ENCODE data around the gene ARHGAP8.

The ARHGAP8 gene

DNA sequence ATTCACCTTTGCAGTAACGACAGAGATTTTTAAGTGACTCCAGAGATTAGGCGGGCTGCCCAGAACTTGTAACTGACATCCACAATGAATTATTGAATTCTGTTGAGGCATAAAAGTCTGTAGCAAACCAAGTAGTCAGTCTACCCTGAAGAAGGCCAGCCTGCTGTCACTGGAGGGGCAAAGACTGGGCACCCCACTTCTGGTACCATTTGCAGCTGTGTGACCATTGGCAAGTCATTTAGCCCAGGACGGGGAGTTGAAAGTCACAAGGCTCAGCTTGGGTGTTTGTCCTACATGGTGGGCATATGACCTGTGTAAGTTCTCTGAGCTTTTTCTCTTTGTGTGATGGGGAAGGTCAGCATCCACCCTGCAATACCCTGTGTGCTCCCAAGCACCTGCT is 119.4 kb downstream of the ARHGAP8 start:
- no peak for DNase-seq (ENCODE audit: low read depth)
- no peak overlapping the region for H3K4me3 ChIP-seq (ENCODE audit: low read length)
- TF ChIP-seq, protein P1, sequence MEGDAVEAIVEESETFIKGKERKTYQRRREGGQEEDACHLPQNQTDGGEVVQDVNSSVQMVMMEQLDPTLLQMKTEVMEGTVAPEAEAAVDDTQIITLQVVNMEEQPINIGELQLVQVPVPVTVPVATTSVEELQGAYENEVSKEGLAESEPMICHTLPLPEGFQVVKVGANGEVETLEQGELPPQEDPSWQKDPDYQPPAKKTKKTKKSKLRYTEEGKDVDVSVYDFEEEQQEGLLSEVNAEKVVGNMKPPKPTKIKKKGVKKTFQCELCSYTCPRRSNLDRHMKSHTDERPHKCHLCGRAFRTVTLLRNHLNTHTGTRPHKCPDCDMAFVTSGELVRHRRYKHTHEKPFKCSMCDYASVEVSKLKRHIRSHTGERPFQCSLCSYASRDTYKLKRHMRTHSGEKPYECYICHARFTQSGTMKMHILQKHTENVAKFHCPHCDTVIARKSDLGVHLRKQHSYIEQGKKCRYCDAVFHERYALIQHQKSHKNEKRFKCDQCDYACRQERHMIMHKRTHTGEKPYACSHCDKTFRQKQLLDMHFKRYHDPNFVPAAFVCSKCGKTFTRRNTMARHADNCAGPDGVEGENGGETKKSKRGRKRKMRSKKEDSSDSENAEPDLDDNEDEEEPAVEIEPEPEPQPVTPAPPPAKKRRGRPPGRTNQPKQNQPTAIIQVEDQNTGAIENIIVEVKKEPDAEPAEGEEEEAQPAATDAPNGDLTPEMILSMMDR (IDR thresholded peaks at IDR 0.05; ENCODE audit: insufficient read depth, low read depth, low read length, missing control alignments), result no peak

DNA sequence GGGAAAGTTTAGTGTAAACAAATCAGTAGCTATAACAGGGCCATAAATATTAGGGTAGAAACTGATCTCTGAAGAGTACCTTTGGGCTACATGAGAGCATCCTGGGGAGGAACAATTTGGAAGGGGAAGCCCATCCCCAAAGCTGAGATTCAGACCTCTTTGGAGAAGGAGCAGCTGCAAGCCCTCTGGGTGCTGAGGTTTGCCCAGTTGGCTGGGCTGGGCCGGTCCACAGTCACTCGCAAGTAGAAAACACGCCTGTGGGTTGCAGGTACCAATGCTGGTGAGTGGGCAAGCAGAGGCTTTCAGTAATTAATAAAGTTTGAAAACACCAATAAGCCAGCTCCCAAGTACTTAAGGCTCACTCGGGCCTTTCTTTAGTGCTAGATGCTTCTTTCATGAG is 124.5 kb downstream of the ARHGAP8 start:
- TF ChIP-seq, protein P1 (IDR thresholded peaks at IDR 0.05; ENCODE audit: insufficient read depth, low read depth, low read length, missing control alignments), result no peak
- H3K4me3 ChIP-seq (ENCODE audit: low read length), result no peak overlapping the region
- no peak for DNase-seq (ENCODE audit: low read depth)

DNA sequence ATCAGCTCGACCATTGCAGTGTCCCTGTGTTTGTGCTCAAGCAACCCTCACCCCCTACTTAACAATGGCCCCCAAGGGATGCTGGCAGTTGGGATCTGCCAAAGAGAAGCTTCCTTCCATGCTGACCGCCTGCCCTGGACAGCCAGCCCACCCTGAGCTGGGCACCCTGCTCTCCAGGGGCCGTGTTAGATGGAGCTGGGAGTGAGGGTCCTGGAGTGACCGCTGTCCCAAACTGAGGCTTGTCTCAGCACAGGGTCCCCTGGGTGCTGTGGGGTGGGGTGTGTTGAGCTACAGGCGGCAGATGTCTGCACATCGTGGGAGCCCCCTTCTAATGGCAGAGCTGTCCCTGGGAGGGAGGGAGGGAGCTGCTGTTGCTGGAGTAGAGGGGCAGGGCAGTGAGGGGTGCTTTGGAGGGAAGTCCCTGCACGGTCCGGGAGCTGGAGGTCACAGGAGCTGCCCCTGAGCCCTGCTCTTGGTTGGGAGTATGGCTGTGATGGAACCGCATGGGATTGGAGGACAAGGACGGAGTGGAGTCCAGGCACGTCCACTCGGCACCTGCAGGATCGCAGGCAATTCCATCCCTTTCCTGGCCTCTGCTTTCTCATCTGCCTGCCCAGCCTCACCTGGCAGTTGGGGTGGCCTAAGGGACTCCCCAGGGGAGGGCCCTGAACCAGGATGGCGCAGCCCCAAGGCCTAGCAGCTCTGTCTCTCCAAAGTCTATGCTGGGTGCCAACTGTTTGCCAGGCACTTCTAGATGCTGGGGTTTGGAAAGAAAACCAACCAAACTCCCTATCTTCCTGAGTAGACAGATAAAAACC is 126.3 kb downstream of the ARHGAP8 start:
- no peak overlapping the region for H3K4me3 ChIP-seq (ENCODE audit: low read length)
- TF ChIP-seq, protein P1 (IDR thresholded peaks at IDR 0.05; ENCODE audit: insufficient read depth, low read depth, low read length, missing control alignments), result no peak
- no peak for DNase-seq (ENCODE audit: low read depth)

DNA sequence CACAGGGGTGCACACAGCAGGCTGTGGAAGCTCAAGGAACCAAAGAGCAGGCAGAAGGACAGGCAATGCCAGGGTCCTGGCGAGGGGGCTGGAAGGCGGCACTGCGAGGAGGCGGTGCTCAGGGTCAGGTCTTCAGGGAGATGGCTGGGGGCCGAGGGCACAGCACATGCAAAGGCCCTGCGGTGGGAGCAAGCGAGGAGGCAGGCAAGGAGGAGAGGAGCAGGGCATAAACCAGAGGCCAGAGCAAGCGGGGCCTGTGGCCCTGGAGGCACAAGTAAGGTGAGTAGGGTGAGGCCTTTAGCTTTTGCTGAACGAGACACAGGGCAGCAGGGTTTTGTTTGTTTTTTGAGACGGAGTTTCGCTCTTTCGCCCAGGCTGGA is 126.9 kb downstream of the ARHGAP8 start:
- TF ChIP-seq, protein P1 (IDR thresholded peaks at IDR 0.05; ENCODE audit: insufficient read depth, low read depth, low read length, missing control alignments), result no peak
- no peak overlapping the region for H3K4me3 ChIP-seq (ENCODE audit: low read length)
- no peak for DNase-seq (ENCODE audit: low read depth)

DNA sequence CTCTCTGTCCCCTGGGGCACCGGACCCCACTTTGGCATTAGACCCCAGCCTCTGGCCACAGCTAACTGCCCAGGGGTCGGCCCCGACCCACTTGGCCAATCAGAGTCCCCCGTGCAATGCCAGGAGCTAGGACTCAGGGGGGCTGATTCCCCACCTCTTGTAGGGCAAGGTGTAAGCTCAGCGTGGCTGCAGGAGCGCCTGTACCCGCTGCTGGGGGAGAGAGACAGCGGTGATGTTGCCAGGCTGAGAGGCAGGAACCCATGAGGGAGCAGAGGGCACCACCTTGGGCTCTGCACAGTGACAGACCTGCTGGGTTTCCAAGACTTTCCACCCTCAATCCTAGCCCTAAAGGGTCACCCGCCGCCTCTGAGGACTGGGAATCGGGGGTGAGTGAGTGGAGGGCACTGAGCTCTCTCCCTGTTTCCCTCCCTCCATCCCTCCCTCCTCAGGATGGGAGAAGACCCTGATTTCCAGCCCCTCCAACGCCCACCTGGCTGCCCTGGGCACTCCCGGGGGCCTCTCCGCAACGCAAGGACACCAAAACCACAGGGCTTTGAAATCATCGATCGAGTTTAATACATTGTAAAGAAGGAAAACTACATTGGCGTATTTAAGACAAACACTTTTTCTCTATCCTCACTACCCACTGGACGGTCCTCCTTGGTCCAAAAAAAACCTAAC is 128.4 kb downstream of the ARHGAP8 start:
- no peak for DNase-seq (ENCODE audit: low read depth)
- H3K4me3 ChIP-seq (ENCODE audit: low read length), result no peak overlapping the region
- TF ChIP-seq, protein P1 (IDR thresholded peaks at IDR 0.05; ENCODE audit: insufficient read depth, low read depth, low read length, missing control alignments), result no peak

DNA sequence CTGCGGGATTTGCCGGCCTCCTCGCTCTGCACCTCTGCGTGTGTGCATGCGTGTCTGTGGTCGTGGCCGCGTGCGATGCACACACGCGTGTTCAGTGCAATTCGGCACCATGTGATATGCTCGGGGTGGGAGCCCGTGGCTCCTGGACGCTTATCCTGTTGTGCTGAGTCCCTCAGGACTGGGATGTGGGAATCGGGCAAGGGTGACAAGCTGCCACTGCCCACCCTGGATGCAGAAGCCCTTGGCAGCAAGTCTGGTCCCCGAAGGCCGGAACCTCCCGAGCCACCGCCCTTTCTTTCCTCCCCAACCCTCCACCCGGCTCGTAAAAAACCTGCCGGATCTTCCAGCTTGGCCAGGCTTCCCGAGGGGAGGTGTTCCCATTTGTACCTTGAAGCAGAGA is 129.2 kb downstream of the ARHGAP8 start:
- H3K4me3 ChIP-seq (ENCODE audit: low read length), result no peak overlapping the region
- TF ChIP-seq, protein P1 (IDR thresholded peaks at IDR 0.05; ENCODE audit: insufficient read depth, low read depth, low read length, missing control alignments), result no peak

More for the DNA sequence above, 129.2 kb downstream of the ARHGAP8 start:
- no peak for DNase-seq (ENCODE audit: low read depth)
